ENCODE results near the gene DSG2. TPM values are rescaled to one million over a fixed set of nuclear protein-coding genes. Genes with fewer than 3 reads are reported as not detected.

The DSG2 gene
- total RNA-seq (under 1 TPM; 0.07 to 0.09 TPM), polyA plus RNA-seq (0.03 TPM)

DNA sequence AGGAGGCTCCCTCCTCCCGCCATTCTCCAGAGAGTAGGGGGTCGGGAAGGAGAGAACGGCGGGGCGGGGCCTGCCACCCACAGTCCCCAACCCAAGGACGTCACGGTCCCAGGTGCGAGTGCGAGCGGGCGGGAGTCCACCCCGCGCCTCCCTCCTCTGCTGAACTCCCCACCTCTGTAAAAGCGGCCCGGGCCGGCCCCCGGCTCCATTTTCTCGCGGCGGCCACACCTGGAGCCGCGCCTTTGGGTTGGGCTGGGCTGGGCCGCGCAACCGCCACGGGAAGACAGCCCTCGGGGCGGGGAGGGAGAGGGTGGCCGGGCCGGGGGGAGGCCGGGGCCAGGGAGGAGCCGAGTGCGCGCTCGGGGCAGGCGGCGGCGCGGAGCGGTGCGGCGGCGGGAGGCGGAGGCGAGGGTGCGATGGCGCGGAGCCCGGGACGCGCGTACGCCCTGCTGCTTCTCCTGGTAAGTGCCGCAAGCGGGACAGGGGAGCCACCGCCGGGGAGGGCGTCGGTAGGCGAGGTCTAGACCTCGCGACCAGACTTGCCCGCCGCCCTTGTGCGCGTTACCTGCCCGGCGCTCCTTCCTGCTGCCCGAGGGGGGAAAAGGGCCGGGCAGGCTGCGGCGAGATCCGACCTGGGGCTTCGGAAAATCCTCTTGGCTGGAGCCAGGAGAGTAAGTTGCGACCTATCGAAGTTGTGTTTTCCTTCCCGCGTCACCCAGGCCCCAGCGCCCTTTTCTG is at the start of gene DSG2:
TSS of gene DSG2 (plus strand) at position 342 of the 738 bp plus-strand sequence. CDS start at position 417, 75 bp downstream.
- H3K27me3 Mint-ChIP-seq, result peaks cover 29 to 45% of the 10 kb centered on the region in 2 donors
- H3K4me1 Mint-ChIP-seq, result peaks cover 3 to 7% (median 4%) of the 10 kb centered on the region in 3 donors
- CTCF ChIA-PET, result no interaction called here
- H3K4me3 Mint-ChIP-seq, result peak within 1 kb of the TSS in 5 of 7 donors; percentile 30 to 57 (median 39)
- H3K36me3 ChIP-seq (ENCODE audit: insufficient read depth, low read length), result no peaks in the 10 kb centered on the region
- peak within 1 kb of the TSS; percentile 34 for H3K4me3 ChIP-seq (ENCODE audit: low read length)
- no peaks in the 10 kb centered on the region for H3K4me1 ChIP-seq (ENCODE audit: insufficient read depth, low read length)
- DNase-seq, result peak in 1 of 5 donors; percentile 2
- H3K27me3 ChIP-seq (ENCODE audit: insufficient read depth, low read length, poor library complexity, severe bottlenecking), result peaks cover 13% of the 10 kb centered on the region
- no peaks in the 10 kb centered on the region for H3K9me3 ChIP-seq (ENCODE audit: low read length)
- no peaks in the 10 kb centered on the region for H3K36me3 Mint-ChIP-seq
- H3K9me3 Mint-ChIP-seq, result peaks cover 0 to 9% (median 2%) of the 10 kb centered on the region in 5 donors
- H3K27ac ChIP-seq (ENCODE audit: low read depth, low read length), result peak within 1 kb of the TSS; percentile 57
- POLR2A ChIA-PET, result no interaction called here
- H3K27ac Mint-ChIP-seq, result no peak within 1 kb of the TSS

DNA sequence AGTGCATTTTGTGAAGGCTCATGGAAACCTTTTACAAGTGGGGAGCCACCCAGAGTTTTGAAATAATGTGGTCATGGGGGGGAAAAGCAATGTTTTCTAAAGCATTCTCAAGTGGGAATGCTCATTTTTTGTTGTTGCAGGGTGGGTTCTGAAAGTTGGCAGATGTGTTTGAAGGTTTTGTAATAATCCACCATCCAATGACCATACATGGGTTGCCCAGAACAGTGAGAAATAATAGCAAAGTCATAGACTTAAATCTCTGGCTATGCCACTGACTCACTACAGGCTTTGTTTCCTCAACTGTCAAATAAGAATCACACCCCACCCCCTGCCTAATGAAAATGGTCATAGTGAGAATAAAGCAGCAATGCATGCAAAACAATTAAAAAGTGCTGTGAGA is 47.6 kb upstream of the DSG2 start:
- H3K36me3 ChIP-seq (ENCODE audit: insufficient read depth, low read length), result no peaks in the 10 kb centered on the region
- no peak overlapping the region for H3K27ac ChIP-seq (ENCODE audit: low read depth, low read length)
- H3K27me3 ChIP-seq (ENCODE audit: insufficient read depth, low read length, poor library complexity, severe bottlenecking), result no peaks in the 10 kb centered on the region
- POLR2A ChIA-PET, result no interaction called here
- Mint-ChIP-seq H3K27ac (no peak overlapping the region), H3K36me3 (no peaks in the 10 kb centered on the region), H3K4me1 (no peaks in the 10 kb centered on the region), H3K27me3 (no peaks in the 10 kb centered on the region), H3K9me3 (no peaks in the 10 kb centered on the region), H3K4me3 (no peak overlapping the region)
- CTCF ChIA-PET, result no interaction called here
- no peak overlapping the region for H3K4me3 ChIP-seq (ENCODE audit: low read length)
- no peak for DNase-seq
- no peaks in the 10 kb centered on the region for H3K9me3 ChIP-seq (ENCODE audit: low read length)
- H3K4me1 ChIP-seq (ENCODE audit: insufficient read depth, low read length), result no peaks in the 10 kb centered on the region

DNA sequence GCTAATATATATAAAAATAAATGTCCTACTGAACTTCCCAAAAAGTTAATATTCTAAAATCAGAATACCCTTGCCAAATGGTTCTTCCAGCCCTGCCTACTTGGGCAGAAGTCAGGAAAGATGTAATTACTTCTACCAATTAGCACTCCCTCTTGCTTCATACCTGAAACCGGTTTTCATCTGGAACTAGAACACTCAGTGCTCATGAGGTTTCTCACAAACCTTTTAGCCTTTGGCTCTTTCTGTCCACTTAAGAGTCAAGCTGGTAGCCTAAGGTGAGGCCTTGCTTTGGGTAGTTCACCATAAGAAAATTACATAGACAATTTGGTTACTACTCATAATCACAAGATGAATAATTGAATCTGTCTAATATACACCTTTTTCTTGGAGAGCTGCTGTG is 46.4 kb upstream of the DSG2 start:
- Mint-ChIP-seq H3K27me3 (no peaks in the 10 kb centered on the region), H3K36me3 (no peaks in the 10 kb centered on the region), H3K4me3 (no peak overlapping the region), H3K4me1 (no peaks in the 10 kb centered on the region), H3K27ac (no peak overlapping the region), H3K9me3 (no peaks in the 10 kb centered on the region)
- Histone ChIP-seq H3K36me3 (ENCODE audit: insufficient read depth, low read length) (no peaks in the 10 kb centered on the region), H3K27me3 (ENCODE audit: insufficient read depth, low read length, poor library complexity, severe bottlenecking) (no peaks in the 10 kb centered on the region), H3K4me1 (ENCODE audit: insufficient read depth, low read length) (no peaks in the 10 kb centered on the region), H3K9me3 (ENCODE audit: low read length) (no peaks in the 10 kb centered on the region), H3K4me3 (ENCODE audit: low read length) (no peak overlapping the region), H3K27ac (ENCODE audit: low read depth, low read length) (no peak overlapping the region)
- POLR2A ChIA-PET, result no interaction called here
- DNase-seq, result no peak
- CTCF ChIA-PET, result no interaction called here

DNA sequence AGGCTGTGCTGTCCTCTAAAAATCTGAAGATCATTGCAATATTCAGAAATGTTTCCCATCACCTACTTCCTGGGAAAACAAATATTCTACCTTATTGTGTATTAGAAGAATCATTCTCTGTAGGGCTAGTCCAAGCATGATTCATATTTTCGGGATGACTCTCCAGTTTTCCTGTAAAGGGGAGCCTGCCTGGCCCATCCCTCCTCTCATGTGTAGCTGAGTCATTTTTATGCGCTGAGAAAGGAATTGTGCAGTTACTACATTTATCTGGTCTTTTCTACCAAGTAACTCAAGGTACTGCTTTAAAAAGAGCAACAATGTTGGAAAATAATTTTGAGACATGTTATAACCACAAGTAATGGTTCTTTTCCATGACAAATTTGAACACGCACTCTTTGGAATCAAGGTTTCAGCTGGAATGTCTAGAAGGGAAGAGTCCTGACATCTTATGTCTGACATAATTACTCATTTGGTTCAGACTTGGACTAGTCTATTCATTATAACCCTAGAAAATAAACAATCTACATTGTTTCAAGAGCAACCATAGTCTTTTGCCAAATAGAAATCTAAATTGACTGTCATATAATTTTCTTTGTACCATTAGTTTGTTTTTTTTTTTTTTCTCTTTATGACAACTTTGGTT is 43.8 kb upstream of the DSG2 start:
- Mint-ChIP-seq H3K9me3 (no peaks in the 10 kb centered on the region), H3K27ac (no peak overlapping the region), H3K27me3 (peaks cover 0 to 1% of the 10 kb centered on the region in 2 donors), H3K4me3 (no peak overlapping the region), H3K36me3 (no peaks in the 10 kb centered on the region), H3K4me1 (no peaks in the 10 kb centered on the region)
- ChIA-PET POLR2A (no interaction called here), CTCF (no interaction called here)
- Histone ChIP-seq H3K27me3 (ENCODE audit: insufficient read depth, low read length, poor library complexity, severe bottlenecking) (no peaks in the 10 kb centered on the region), H3K9me3 (ENCODE audit: low read length) (no peaks in the 10 kb centered on the region), H3K4me1 (ENCODE audit: insufficient read depth, low read length) (no peaks in the 10 kb centered on the region), H3K4me3 (ENCODE audit: low read length) (no peak overlapping the region), H3K27ac (ENCODE audit: low read depth, low read length) (no peak overlapping the region), H3K36me3 (ENCODE audit: insufficient read depth, low read length) (no peaks in the 10 kb centered on the region)
- DNase-seq, result no peak

DNA sequence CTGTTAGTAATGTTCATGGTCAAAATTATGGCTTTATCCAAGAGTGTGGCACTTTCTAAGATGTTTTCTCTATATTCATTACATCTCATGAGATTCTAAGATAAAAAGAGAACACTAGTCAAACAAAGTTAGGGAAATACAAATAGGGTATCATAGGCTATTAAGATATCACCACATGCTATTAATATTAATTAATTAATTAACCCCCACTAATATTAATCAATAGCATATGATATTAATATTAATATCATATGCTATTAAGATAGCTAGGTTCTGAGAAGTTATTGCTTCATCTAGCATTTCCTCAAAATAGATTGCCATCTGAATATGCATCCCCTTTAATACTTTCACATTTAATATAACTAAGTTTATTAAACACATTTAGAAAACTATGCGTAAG is 28.3 kb upstream of the DSG2 start:
- ChIA-PET CTCF (no interaction called here), POLR2A (no interaction called here)
- Histone ChIP-seq H3K36me3 (ENCODE audit: insufficient read depth, low read length) (no peaks in the 10 kb centered on the region), H3K4me1 (ENCODE audit: insufficient read depth, low read length) (no peaks in the 10 kb centered on the region), H3K4me3 (ENCODE audit: low read length) (no peak overlapping the region), H3K27ac (ENCODE audit: low read depth, low read length) (no peak overlapping the region), H3K9me3 (ENCODE audit: low read length) (no peaks in the 10 kb centered on the region), H3K27me3 (ENCODE audit: insufficient read depth, low read length, poor library complexity, severe bottlenecking) (no peaks in the 10 kb centered on the region)
- no peaks in the 10 kb centered on the region for H3K36me3 Mint-ChIP-seq
- H3K27ac Mint-ChIP-seq, result no peak overlapping the region
- H3K9me3 Mint-ChIP-seq, result no peaks in the 10 kb centered on the region
- no peak for DNase-seq
- H3K4me3 Mint-ChIP-seq, result no peak overlapping the region
- H3K27me3 Mint-ChIP-seq, result peaks cover 0 to 3% of the 10 kb centered on the region in 2 donors
- no peaks in the 10 kb centered on the region for H3K4me1 Mint-ChIP-seq

DNA sequence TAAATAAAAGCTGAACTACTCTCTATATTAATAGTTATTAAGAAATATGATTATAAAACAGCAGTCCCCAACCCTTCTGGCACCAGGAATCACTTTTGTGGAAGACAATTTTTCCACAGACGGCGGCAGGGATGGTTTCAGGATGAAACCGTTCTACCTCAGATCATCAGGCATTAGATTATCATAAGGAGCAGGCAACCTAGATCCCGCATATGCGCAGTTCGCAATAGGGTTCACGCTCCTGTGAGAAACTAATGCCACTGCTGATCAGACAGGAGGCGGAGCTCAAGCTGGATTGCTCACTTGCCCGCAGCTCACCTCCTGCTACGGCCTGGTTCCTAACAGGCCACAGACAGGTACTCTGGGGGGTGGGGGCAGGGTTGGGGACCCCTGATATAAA is 19.3 kb upstream of the DSG2 start:
- DNase-seq, result no peak
- H3K4me1 Mint-ChIP-seq, result no peaks in the 10 kb centered on the region
- Histone ChIP-seq H3K9me3 (ENCODE audit: low read length) (no peaks in the 10 kb centered on the region), H3K4me3 (ENCODE audit: low read length) (no peak overlapping the region), H3K36me3 (ENCODE audit: insufficient read depth, low read length) (no peaks in the 10 kb centered on the region), H3K27me3 (ENCODE audit: insufficient read depth, low read length, poor library complexity, severe bottlenecking) (no peaks in the 10 kb centered on the region), H3K27ac (ENCODE audit: low read depth, low read length) (no peak overlapping the region), H3K4me1 (ENCODE audit: insufficient read depth, low read length) (no peaks in the 10 kb centered on the region)
- peak overlapping the region in 1 of 8 donors; percentile 12 for H3K27ac Mint-ChIP-seq
- H3K36me3 Mint-ChIP-seq, result no peaks in the 10 kb centered on the region
- peaks cover 0 to 1% of the 10 kb centered on the region in 2 donors for H3K27me3 Mint-ChIP-seq
- H3K4me3 Mint-ChIP-seq, result no peak overlapping the region
- ChIA-PET CTCF (no interaction called here), POLR2A (no interaction called here)
- H3K9me3 Mint-ChIP-seq, result no peaks in the 10 kb centered on the region

DNA sequence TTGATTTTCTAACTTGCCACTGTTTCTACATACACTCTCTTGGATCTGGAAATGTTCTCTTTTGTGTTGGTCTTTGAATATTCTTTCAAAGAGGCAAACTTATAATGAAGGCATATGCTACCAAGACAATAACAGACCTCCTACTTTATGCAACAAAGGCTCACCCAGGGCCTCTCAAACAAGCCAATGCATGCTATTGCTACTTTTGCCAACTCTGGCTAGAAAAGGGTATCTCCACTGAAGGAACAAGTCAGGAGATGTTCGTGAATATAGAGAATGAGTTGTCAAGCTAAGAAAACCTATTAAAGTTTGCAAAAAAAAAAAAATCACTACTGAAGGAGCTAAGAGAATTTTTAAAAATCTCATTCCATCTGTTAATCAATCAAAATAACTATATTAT is 15.9 kb upstream of the DSG2 start:
- no peaks in the 10 kb centered on the region for H3K4me1 Mint-ChIP-seq
- no peaks in the 10 kb centered on the region for H3K9me3 Mint-ChIP-seq
- no peak overlapping the region for H3K27ac Mint-ChIP-seq
- H3K27ac ChIP-seq (ENCODE audit: low read depth, low read length), result no peak overlapping the region
- POLR2A ChIA-PET, result no interaction called here
- no peaks in the 10 kb centered on the region for H3K36me3 Mint-ChIP-seq
- no peaks in the 10 kb centered on the region for H3K36me3 ChIP-seq (ENCODE audit: insufficient read depth, low read length)
- no peaks in the 10 kb centered on the region for H3K4me1 ChIP-seq (ENCODE audit: insufficient read depth, low read length)
- H3K4me3 Mint-ChIP-seq, result no peak overlapping the region
- no peak for DNase-seq
- H3K9me3 ChIP-seq (ENCODE audit: low read length), result no peaks in the 10 kb centered on the region
- H3K27me3 Mint-ChIP-seq, result peaks cover 1 to 3% of the 10 kb centered on the region in 2 donors
- CTCF ChIA-PET, result no interaction called here
- no peaks in the 10 kb centered on the region for H3K27me3 ChIP-seq (ENCODE audit: insufficient read depth, low read length, poor library complexity, severe bottlenecking)
- H3K4me3 ChIP-seq (ENCODE audit: low read length), result no peak overlapping the region

DNA sequence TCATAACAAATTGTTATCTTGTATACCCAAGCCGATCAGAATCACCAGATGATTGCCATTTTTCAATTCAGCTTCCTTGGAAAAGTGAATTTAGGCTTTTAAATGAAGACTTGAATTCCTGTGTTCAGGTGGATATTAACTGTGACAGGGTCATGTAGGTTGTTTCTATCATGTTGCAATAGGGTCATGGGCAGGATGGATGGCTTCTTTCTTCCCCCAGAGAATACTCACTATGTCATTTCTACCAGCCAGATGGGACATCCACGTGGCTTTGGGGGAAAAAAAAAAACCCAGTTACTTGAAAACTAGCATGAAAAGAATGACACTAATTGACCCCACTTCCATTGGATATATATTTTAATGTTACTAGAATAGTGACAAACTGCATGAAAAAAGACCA is 14.6 kb upstream of the DSG2 start:
- Histone ChIP-seq H3K27ac (ENCODE audit: low read depth, low read length) (no peak overlapping the region), H3K4me3 (ENCODE audit: low read length) (no peak overlapping the region), H3K27me3 (ENCODE audit: insufficient read depth, low read length, poor library complexity, severe bottlenecking) (no peaks in the 10 kb centered on the region), H3K36me3 (ENCODE audit: insufficient read depth, low read length) (no peaks in the 10 kb centered on the region), H3K9me3 (ENCODE audit: low read length) (no peaks in the 10 kb centered on the region), H3K4me1 (ENCODE audit: insufficient read depth, low read length) (no peaks in the 10 kb centered on the region)
- H3K9me3 Mint-ChIP-seq, result no peaks in the 10 kb centered on the region
- H3K4me1 Mint-ChIP-seq, result no peaks in the 10 kb centered on the region
- no peak for DNase-seq
- peaks cover 1 to 3% of the 10 kb centered on the region in 2 donors for H3K27me3 Mint-ChIP-seq
- CTCF ChIA-PET, result no interaction called here
- H3K4me3 Mint-ChIP-seq, result no peak overlapping the region
- H3K36me3 Mint-ChIP-seq, result no peaks in the 10 kb centered on the region
- no peak overlapping the region for H3K27ac Mint-ChIP-seq
- POLR2A ChIA-PET, result no interaction called here
